ENCODE results near the gene MAPK14. TPM values are rescaled to one million over a fixed set of nuclear protein-coding genes. Genes with fewer than 3 reads are reported as not detected.

Gene MAPK14
- total and polyA plus RNA-seq, 10 of the 15 experiments (the other 5 are each of a cell fraction or from before 2014, with no cell fraction given), result 12.5 to 59.5 (median 43.0) TPM

- TF ChIP-seq PKNOX1 (IDR thresholded peaks at IDR 0.05) (peak; percentile 68), BCL11A (IDR thresholded peaks at IDR 0.05; ENCODE audit: low read depth, low read length) (0 out of 2 replicates have a peak, but pooled peaks have one; percentile 22), JUNB (IDR thresholded peaks at IDR 0.05) (no peak), PBX3 (IDR thresholded peaks at IDR 0.05; ENCODE audit: insufficient replicate concordance, low read depth, low read length) (peak; percentile 6), ZSCAN29 (IDR thresholded peaks at IDR 0.05) (no peak), SREBF1 (IDR thresholded peaks at IDR 0.05; ENCODE audit: low read length) (no peak), ZNF207 (IDR thresholded peaks at IDR 0.05; ENCODE audit: borderline replicate concordance) (no peak), RFX5 (IDR thresholded peaks at IDR 0.05; ENCODE audit: low read depth, low read length) (no peak), CREB1 (IDR thresholded peaks at IDR 0.05; ENCODE audit: low read depth) (peak; percentile 22; the same call in 1 of the 2 replicates), TCF3 (IDR thresholded peaks at IDR 0.05; ENCODE audit: borderline replicate concordance, insufficient read depth, low read depth, low read length) (no peak), ZNF384 (IDR thresholded peaks at IDR 0.05; ENCODE audit: borderline replicate concordance, low read depth, low read length) (no peak), ELK1 (IDR thresholded peaks at IDR 0.05; ENCODE audit: low read depth, low read length) (no peak), HDGF (IDR thresholded peaks at IDR 0.05) (peak; percentile 98), RAD21 (IDR thresholded peaks at IDR 0.05; ENCODE audit: insufficient read depth, low read depth, low read length) (peak; percentile 92), DPF2 (IDR thresholded peaks at IDR 0.05) (0 out of 2 replicates have a peak, but pooled peaks have one; percentile 39), MYC (IDR thresholded peaks at IDR 0.05; ENCODE audit: insufficient read depth, insufficient read length, insufficient replicate concordance, low read length, severe bottlenecking) (no peak), IKZF2 (IDR thresholded peaks at IDR 0.05) (peak; percentile 52 to 55; a peak in 2 of 4 replicates), ATF7 (IDR thresholded peaks at IDR 0.05; ENCODE audit: low read depth) (0 out of 2 replicates have a peak, but pooled peaks have one; percentile 24), CHD1 (IDR thresholded peaks at IDR 0.05; ENCODE audit: low read depth, low read length) (no peak)
- TF ChIP-seq, protein P1, sequence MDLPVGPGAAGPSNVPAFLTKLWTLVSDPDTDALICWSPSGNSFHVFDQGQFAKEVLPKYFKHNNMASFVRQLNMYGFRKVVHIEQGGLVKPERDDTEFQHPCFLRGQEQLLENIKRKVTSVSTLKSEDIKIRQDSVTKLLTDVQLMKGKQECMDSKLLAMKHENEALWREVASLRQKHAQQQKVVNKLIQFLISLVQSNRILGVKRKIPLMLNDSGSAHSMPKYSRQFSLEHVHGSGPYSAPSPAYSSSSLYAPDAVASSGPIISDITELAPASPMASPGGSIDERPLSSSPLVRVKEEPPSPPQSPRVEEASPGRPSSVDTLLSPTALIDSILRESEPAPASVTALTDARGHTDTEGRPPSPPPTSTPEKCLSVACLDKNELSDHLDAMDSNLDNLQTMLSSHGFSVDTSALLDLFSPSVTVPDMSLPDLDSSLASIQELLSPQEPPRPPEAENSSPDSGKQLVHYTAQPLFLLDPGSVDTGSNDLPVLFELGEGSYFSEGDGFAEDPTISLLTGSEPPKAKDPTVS (IDR thresholded peaks at IDR 0.05; ENCODE audit: low read depth, low read length), result no peak
- TF ChIP-seq, protein P2, sequence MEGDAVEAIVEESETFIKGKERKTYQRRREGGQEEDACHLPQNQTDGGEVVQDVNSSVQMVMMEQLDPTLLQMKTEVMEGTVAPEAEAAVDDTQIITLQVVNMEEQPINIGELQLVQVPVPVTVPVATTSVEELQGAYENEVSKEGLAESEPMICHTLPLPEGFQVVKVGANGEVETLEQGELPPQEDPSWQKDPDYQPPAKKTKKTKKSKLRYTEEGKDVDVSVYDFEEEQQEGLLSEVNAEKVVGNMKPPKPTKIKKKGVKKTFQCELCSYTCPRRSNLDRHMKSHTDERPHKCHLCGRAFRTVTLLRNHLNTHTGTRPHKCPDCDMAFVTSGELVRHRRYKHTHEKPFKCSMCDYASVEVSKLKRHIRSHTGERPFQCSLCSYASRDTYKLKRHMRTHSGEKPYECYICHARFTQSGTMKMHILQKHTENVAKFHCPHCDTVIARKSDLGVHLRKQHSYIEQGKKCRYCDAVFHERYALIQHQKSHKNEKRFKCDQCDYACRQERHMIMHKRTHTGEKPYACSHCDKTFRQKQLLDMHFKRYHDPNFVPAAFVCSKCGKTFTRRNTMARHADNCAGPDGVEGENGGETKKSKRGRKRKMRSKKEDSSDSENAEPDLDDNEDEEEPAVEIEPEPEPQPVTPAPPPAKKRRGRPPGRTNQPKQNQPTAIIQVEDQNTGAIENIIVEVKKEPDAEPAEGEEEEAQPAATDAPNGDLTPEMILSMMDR (IDR thresholded peaks at IDR 0.05 in 2 of 3, conservative IDR thresholded peaks at IDR 0.05 in 1 of 3; ENCODE audit: control insufficient read depth in 2 of 3, extremely low read depth in 1 of 3, insufficient read depth in 1 of 3, low read depth in 3 of 3, low read length in 3 of 3), result peak; percentile 75 to 93 (median 91)
Observed at GRCh38 chr6:36123270-36124139, 95.9 kb downstream of the MAPK14 start (continued).
